HG02870 (cell line): ENCODE data around the gene SRSF4.
"Not testable (repeated sequence)": the region's sequence is repeated elsewhere in the genome, so short reads cannot be mapped to it uniquely, and the experiment has no call there.

ENCODE experiments used
- ATAC-seq: cut with Tn5 transposase; IDR thresholded peaks from one replicate; pipeline ENCODE4 v1.9.1; 2021; ENCODE audit warnings: mild to moderate bottlenecking, moderate library complexity; ENCODE audit not compliant: unreplicated experiment

SRSF4 gene

DNA sequence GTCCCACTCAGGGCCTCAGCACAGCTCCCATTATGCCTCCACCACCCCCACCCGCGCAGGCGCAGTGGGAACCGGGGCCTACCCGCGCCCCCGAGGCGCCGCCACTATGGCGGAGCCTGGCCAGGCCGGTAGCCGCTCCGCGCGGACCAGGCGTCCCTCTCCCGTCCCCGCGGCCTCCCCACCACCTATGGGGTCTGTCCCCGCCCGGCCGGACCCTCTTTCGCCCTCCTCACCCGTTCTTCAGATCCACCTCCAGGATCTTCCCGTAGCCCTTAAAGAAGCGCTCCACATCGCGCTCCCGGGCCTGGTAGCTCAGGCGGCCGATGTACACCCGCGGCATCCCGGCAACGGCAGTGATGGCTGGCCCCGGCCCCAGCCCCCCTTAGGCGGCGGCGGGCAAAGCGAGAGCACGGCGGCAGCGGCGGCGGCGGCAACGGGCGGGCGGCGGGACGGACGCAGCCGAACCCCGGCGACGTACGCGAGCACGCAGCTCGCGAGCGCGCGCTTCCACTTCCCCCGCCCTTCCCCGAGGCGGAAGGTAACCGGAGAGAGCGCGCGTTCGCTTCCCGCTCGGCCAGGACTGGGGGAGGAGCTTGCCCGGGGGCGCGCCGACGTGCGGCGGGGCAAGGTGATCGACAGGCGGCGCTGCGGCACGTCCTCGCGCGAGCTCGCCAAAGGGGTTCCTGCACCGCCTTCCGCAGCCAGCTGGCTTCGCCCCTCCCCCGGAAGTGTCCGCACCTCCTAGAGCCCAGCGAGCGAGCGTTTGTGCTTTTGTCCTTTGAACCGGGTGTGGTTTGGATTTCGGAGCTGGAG is at the start of gene SRSF4:
SRSF4 (minus strand) TSS at position 488 of the 813 bp plus-strand sequence; CDS start at position 340, 148 bp downstream.
- peak; percentile 81 for ATAC-seq

DNA sequence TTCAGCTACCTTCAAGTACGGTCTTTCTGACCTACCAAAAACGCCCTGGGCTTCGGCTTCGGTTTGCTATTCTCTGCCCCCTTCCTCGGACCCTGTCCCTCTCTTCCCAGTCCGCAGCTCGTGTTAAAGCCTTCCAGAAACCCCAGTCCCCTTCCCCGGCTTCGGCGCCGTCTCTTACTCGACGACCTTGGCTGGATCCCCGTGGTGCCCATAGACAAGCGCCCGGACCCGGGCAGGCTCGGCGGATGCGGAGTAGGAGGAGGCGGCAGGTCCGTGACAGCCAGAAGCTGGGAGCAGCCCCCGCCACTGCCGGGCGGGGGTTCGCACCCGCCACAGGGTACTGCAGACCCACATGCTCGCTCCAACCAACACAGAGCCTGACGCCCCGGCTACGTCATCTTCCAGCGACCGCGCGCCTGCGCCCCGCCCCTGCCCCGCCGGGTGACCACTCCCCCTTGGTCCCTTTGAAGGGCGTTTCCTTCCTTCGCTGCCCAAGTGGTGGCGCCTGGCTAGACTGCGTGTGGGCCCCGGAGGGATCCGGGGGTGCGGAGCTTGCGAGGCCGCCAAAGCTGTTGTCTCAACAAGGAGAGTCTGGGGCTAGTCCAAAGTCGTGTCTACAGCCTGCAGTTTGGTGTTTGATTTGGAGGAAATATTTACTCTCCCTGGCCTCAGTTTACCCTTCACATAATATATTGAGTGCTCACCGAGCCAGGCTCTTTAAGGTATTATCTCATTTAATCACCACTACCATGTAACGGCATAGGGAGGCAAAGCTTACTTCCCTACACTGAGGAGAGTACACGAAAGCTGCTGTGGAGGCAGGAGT is 49.1 kb upstream of the SRSF4 start, which contains the start of gene MECR:
MECR (minus strand) TSS at position 382 of the 826 bp plus-strand sequence; CDS start at position 354, 28 bp downstream.
- no peak for ATAC-seq

GRCh38 chr1:29230204-29230552 is 48.5 kb upstream of the SRSF4 start:
- no peak for ATAC-seq

GRCh38 chr1:29227511-29227910 is 45.8 kb upstream of the SRSF4 start:
- ATAC-seq, result no peak

DNA sequence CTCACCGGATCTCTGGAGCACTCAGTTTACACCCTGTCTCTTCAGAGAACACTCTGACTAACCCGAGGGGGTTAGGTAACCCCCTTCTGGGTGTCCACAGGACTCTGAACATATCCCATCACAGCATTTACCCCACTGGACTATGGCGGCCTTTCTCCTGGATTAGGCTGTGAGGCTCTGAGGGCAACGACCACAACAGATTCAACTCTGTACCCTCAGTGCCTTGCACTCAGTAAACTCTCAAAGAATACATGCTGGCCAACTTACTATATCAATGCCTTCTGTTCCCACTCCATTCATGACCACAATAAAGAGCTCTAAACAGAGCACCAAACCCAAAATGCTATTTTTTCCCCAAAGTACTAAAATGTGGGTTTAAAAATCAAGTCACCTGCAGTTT is 43.7 kb upstream of the SRSF4 start:
- no peak for ATAC-seq

- ATAC-seq, result no peak
Measured at GRCh38 chr1:29224356-29224837, 42.7 kb upstream of the SRSF4 start.

GRCh38 chr1:29223521-29223920 is 41.8 kb upstream of the SRSF4 start:
- ATAC-seq, result no peak

DNA sequence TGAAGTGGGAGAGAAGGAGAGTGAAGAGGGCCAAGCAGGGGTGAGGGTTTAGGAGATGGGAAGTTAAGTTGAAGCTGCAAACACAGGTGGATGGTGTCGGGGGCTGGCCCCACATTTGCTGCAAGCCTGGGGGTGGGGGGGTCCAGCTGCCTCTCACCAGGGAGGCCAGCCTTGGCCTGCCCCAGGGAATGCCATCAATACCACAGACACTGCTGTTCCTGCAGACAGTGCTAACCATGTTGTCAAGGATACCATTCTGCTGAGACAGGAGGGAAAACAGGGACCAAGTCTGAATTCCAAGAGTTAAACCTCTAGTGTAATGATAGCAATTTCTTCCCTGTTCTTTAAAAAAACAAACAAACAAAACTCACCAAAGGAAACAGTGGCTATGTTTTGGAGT is 41.0 kb upstream of the SRSF4 start:
- ATAC-seq, result no peak

- not testable (repeated sequence) for ATAC-seq
Measured at GRCh38 chr1:29222260-29222659, 40.6 kb upstream of the SRSF4 start.

DNA sequence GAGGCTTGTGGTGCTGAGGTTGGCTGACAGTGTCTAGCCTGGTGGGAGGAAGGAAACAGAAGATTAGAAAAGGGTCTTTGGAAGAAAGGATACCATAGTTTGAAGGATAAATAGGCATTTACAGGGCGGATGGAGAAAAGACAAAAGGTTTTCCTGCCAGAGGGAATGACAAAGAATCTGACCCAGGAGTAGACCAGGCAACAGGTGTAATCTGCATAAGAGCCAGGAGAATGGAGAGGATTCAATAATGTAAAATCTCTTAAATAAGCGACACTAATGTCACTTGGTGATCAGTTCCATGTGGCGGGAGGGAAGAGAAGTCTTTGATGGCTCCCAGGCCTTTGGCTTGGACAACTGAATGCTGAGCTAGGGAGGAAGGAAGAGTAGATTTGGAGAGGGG is 39.6 kb upstream of the SRSF4 start:
- no peak for ATAC-seq

DNA sequence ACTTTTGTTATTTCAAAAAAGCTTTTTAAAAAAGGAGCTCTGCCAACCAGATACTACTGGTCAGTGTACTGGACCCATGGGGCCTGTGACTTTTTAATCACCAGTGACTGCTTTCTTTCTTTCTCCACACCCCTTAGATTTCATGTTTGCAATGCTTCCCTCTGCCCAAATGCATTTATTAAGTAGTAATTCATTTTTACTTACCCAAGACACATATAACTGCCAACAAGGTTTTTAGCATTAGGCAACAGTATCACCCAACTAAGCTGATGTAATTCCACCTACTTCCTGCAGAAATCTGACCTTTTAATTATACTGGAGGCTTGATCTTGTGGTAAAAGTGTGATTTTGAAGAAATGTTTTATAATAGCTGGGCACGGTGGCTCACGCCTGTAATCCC is 36.5 kb upstream of the SRSF4 start:
- ATAC-seq, result no peak

- ATAC-seq, result no peak
Measured at GRCh38 chr1:29217633-29218032, 35.9 kb upstream of the SRSF4 start.

DNA sequence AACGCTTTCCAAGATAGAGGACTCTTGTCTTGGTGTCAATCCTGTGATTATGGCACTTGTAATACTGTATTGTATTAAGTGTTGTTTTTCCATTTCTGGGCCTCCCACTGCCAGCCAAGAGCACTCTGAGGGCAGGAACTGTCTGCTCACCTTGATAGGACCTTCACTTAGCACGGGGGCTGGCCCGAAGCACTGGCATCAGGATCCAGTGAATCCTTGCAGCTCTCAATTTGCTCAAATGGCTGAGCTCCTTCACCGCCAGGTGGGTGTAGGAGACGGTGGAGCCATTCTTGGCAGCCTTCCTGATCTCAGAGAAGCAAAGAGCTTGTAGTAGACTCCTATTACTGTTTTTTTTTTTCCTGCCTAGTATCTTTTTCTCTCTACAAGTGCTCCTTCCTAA is 31.4 kb upstream of the SRSF4 start:
- no peak for ATAC-seq

DNA sequence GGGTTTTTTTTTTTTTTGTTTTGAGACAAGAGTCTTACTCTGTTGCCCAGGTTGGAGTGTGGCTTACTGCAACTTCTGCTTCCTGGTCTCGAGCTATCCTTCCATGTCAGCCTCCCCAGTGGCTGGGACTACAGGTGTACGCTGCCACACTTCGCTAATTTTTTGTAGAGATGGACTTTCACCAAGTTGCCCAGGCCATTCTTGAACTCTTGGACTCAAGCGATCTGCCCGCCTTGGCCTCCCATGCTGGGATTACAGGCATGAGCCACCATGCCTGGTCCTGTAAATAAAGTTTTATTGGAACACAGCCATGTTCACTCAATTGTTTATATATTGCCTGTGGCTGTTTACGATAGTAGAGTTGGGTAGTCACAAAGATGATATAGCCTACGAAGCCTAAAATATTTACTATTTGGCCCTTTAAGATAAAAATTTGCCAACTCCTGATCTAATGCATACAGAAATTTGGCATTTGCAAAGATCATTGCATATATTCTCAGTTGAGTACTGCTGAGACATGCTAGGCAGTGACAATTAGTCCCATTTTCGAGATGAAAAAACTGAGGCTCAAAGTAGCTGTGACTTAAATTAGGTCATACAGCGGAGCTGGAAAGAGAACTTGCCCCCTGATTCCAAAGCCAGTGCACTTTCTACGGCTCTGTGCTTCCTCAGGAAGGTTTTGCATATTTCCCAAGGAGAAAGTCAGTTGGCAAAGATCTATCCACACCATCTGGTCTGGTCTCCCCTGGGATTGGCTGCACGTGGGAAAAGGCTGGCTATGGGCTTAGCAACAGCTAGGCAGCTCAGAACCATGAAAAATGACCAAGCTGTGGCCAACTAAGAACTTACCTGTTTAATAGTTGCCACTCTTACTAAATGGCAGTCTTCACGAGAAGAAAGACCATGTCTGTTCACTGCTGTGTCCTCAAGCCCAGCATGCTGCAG is 29.7 kb upstream of the SRSF4 start:
- no peak for ATAC-seq

GRCh38 chr1:29210278-29211085 is 28.8 kb upstream of the SRSF4 start:
- no peak for ATAC-seq

DNA sequence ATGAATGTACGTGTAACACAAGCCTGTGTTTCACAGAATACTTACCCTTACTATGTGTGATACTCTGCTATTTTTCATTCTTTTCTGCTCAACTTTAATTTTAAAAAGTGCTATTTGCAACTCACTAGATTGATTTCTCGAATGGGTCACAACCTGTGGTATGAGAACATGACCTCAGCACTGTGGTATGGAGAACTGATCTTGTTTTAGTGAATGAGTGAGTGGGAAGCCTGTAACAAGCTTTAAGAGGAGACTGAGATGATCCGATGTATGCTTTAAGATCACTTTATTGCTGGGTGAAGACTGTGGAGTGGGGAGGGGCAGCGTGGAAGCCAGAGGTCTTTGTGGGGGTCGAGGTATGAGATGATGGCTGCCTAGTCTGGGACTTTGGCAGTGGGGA is 27.5 kb upstream of the SRSF4 start:
- no peak for ATAC-seq

DNA sequence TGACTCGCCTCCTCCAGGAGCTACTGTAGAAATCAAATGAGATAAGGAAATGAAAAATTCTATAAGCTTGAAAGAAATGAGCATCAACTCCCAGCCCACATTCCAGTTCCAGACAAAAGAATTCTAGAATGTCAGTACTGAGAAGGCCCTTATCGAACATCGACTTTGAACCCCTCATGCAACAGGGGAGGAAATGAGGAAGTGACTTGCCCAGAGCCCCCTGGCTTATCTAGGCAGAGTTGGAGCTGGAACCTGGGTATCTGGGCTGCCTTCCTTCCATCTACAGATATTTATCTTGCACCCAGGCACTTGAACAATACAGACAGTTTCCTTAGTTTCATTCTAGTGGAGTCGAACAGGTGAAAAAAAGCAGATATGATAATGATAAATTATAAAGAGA is 26.7 kb upstream of the SRSF4 start:
- no peak for ATAC-seq

GRCh38 chr1:29202584-29203340 is 21.1 kb upstream of the SRSF4 start:
- no peak for ATAC-seq

DNA sequence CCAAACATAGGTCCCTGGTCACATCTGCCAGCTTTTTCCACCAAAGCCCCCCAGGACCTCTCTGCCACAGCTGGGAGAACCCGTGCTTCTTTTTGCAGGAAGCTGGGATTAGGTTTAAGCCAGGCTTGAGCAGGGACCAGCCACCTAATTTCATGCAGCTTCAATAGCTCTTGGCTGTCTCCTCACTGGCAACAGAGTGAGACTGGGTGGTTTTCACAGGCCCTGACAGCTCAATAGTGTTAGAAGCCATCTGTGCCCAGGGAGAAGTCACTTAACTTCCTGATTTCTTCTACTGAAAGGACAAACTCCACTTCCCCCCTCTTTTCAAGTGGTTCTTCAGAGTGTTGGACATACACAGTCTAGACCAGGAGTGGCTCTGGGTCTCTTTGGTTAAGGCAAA is 20.4 kb upstream of the SRSF4 start:
- no peak for ATAC-seq
